WI38 (cell line): ENCODE measurements around the gene NCOA1.

Source experiments
- H3K4me3 ChIP-seq: 2 replicates; pipeline ENCODE4 v1.5.1; 2011; ENCODE audit warnings: low read depth, mild to moderate bottlenecking, control low read depth, low read length
- TF ChIP-seq, protein P1 (sequence below): IDR thresholded peaks from 2 replicates; pipeline ENCODE4 v1.5.1; 2012; ENCODE audit warnings: low read depth, mild to moderate bottlenecking, control low read depth, low read length

NCOA1 gene

DNA sequence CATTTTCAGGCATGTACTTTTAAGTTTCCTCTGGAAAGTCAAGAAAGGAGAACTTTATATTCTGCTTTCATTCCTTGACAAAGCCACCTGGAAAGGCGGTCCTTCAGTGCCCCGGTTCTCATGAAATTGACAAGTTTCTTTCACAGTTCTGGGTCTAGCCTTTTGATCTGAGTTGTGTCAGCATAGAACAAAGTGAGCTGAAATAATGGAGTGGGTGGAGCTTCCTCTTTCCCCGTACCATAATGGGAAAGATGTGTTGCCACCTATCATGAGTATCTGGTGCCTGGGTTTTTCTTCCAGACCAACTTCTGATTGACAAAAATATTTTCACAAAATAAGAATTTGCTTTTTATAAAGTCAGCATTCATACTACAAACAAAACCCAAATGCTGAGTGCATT is 252.9 kb downstream of the NCOA1 start:
- TF ChIP-seq, protein P1, sequence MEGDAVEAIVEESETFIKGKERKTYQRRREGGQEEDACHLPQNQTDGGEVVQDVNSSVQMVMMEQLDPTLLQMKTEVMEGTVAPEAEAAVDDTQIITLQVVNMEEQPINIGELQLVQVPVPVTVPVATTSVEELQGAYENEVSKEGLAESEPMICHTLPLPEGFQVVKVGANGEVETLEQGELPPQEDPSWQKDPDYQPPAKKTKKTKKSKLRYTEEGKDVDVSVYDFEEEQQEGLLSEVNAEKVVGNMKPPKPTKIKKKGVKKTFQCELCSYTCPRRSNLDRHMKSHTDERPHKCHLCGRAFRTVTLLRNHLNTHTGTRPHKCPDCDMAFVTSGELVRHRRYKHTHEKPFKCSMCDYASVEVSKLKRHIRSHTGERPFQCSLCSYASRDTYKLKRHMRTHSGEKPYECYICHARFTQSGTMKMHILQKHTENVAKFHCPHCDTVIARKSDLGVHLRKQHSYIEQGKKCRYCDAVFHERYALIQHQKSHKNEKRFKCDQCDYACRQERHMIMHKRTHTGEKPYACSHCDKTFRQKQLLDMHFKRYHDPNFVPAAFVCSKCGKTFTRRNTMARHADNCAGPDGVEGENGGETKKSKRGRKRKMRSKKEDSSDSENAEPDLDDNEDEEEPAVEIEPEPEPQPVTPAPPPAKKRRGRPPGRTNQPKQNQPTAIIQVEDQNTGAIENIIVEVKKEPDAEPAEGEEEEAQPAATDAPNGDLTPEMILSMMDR = no peak
- H3K4me3 ChIP-seq = no peak overlapping the region

DNA sequence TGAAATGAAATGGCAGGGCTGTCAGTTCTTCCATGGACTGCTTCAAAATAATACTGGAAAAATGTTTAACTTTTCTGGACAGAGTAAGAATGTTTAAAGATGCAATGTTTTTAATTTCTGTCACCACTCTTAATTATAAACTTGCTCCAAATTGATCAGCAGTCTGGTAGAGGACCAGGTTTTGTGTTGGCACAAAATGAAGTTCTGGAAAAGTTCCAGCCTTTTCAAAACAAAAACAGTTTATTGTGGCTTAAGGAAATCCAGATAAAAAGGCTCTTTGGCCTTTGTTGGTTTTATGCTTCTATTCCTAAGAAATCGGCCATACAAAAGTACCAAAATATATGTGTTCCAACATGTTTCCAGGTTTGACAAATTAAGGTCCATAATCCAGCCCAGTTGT is 253.3 kb downstream of the NCOA1 start:
- H3K4me3 ChIP-seq = no peak overlapping the region
- TF ChIP-seq, protein P1 = no peak

DNA sequence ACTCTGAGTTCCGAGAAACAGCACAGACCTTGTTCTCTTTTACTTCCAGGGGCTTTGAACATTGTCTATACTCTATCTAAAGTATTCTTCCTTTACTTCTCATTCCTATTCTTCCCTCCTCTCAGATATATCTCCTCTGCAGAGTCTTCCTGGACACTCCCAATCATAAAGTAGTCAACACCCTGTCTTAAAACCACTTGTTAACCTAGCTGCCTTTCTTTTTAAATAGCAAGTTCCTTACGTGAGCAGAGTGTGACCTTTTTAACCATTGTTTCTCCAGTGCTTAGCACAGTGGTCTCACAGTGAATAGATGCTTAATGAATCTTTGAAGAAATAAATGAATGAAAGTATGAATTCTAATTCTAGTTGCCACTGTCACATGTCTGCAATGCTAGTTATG is 254.8 kb downstream of the NCOA1 start:
- no peak overlapping the region for H3K4me3 ChIP-seq
- TF ChIP-seq, protein P1 = no peak

DNA sequence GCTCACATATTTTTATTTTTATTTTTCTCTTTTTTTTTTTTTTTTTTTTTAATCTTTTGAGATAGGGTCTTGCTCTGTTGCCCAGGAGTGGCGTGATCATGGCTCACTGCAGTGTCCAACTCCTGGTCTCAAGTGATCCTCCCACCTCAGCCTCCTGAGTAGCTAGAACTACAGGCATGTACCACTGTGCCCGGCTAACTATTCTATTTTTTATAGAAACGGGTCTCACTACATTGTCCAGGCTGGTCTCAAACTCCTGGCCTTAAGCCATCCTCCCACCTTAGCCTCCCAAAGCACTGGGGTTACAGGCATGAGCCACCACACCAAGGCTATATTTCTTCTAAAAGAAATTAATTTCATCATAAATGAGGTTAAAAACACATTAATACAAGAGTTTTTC is 256.2 kb downstream of the NCOA1 start:
- TF ChIP-seq, protein P1 = no peak
- H3K4me3 ChIP-seq = no peak overlapping the region

DNA sequence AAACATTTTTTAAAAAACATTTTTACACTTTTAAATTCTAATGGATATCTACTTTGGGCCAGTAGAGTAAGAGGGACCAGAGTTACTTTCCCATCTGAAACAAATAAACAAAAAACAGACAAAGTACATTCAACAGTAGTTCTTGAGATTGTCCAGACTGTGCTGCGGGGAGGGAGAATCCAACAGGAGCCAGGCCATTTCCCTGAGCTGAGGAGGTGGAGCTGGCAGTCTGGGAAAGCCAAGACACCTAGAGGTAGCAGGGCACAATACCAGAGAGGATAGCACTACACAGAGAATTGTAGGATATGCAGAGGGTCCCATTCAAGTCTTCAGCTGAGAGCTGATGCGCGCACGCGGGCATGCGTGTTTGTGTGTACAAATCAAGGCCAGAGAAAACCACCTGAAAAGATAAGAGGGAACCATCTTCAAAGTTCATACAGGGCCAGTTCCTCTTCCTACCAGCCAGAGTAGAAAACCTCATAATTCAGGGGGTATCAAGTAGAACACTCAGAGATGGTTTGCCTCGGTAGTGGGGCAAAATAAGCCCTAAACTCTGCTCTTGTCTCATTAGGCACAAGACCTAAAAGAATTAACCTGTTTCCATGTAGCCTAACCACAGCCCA is 258.1 kb downstream of the NCOA1 start:
- H3K4me3 ChIP-seq = no peak overlapping the region
- TF ChIP-seq, protein P1 = no peak

DNA sequence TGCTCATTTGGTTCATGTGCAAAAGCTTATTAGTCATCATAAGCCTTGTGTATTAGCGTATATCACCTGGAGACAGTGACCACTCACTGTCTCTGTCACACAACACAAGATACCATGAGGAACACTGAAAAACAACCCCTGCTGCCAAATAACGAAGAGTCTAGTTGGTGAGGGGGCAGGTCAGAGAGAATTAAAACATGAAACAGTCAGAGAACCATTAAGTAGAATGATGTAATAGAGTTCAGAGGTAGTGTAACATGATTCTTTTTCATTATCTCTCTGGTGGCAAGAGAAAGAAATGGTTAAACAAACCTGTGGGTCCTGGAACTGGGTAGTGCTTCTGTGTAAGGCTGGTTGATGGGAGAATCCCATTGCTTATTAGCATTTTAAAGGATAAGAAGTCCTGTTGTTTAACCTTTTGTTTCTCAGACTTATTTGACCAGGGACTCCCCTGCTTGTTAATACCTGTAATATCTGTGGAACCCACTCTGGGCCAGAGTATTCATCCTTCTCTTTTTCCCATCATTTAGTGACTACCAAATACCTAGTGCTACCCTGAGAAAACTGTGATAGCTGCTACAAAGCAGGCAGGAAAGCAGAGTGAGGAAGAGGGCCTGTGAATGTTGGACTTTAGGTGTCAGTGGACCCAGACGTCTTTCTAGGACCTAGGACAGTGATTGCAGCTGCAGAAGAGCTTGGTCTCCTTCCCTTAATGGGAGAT is 264.1 kb downstream of the NCOA1 start:
- no peak overlapping the region for H3K4me3 ChIP-seq
- TF ChIP-seq, protein P1 = no peak

DNA sequence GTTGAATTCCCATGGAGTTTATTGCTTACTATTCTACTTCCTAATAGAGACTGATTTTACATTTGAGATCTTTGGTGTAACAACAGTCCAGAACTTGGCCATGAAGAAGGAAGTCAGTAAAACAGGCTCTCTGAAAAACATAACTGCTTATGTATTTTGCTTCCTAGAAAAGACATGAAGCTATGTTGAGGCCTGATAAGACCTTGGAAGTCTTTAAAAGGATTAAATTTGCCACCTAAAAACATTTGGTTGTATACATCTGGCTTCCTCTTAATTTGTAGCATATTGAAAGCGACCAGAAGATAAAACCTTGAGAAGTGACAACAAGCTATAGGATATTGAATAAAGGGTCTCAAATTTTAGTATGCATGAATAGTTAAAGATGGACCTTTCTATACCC is 265.7 kb downstream of the NCOA1 start:
- TF ChIP-seq, protein P1 = no peak

More for the DNA sequence above, 265.7 kb downstream of the NCOA1 start:
- H3K4me3 ChIP-seq = no peak overlapping the region
